SK-N-DZ (cell line): ENCODE data around the gene GPATCH4.
"Not testable (repeated sequence)": the region's sequence is repeated elsewhere in the genome, so short reads cannot be mapped to it uniquely, and the experiment has no call there.

ENCODE experiments used
- DNase-seq: peaks from one replicate; pipeline ENCODE4 v3.0.0-alpha.2; 2015; ENCODE audit warnings: low spot score

GPATCH4 gene

GRCh38 chr1:156627313-156627880 is 26.1 kb upstream of the GPATCH4 start:
- DNase-seq, result peak; percentile 72

DNA sequence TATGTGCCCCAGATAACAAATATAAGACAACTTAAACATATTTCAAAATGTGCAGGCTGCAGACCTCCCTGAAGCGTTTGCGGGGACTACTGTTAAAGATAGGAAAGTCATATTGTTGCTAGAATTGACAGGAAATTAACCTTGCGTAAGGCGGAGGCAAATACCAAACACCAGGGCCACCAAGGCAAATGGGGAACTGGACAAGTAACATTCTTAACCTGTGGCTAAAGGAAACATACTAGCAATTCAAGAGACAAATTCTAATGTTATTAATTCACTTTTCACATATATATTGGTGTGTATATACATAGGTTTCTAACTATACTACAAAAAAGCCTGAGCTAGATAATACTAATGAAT is 24.8 kb upstream of the GPATCH4 start:
- no peak for DNase-seq

DNA sequence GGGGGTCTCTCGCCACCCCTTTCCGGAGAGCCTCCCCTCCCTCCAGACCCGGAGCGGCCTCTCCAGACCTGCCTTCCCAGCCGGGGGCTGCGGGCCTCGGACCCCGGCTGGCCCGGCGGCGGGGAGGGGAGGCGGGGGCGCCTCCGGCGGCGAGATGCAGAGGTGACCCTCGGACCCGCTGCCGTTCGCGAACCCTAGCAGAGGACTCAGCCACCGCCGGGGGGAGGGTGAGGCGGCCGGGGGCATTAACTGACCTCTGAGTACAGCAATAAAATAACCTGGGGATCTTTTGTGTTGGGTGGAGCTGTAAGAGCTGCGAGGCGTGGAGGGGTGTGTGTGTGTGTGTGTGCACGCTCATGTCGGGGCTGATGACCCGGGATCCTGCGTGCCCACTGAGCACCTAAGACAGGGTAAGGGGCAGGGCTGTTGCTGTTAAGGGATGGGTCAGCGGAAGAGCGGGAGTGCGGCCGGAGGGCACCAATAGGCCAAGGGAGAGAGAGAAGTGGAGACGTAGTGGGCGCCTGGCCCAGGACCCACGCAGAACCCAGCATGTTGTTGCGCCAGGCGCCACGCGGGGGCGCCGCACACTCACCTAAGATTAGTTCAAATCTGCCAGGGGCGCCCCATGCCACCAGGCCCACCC is 24.3 kb upstream of the GPATCH4 start:
- peak; percentile 66 for DNase-seq

GRCh38 chr1:156624814-156625435 is 23.6 kb upstream of the GPATCH4 start:
- no peak for DNase-seq

- peak; percentile 82 for DNase-seq
These were observed 22.9 kb upstream of the GPATCH4 start for GRCh38 chr1:156623946-156624813.

DNA sequence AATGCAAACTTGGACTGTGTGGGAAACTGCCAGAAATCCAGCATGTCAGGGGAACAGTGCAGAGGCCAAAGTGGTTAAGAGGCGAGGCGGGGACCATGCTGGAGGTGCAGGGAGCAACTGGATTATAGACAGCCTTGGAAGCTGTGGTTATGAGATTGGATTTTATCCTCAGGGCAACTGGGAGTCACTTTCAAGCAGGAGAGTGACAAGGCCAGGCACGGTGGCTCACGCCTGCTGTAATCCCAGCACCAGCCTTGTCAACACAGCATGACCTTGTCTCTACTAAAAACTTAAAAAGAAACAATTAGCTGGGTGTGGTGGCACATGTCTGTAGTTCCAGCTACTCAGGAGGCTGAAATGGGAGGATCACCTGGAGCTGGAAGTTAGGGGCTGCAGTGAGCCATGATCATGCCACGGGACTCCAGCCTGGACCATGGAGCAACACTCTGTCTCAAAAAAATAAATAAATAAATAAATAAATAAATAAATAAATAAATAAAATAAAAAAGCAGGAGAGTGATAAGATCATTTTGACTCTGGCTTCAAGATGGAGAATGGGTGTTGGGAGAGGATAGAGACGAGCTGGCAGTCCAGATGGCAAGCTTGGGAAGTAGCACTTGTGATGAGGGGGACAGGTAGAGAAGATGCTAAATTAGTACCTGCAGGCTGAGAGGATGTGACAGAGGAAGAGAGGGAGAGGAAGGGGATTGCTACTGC is 21.5 kb upstream of the GPATCH4 start:
- DNase-seq, result no peak

DNA sequence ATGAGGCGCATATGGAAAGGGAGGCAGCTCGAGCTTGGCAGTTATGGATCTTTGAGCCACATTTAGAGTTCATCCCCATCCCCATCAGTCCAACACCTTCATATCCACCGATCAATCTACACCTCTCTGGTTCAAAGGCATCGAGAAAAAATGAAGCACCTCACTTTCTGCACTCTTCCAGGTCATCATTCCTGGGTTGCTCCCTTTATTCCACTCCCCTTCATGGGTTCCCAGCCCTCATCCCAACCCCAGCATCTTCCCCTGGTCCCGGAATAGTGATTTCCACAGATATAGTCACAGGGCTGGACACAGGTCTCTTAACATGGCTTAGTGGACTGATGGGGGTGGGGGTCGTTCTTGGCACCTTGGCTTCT is 18.3 kb upstream of the GPATCH4 start:
- DNase-seq, result no peak

DNA sequence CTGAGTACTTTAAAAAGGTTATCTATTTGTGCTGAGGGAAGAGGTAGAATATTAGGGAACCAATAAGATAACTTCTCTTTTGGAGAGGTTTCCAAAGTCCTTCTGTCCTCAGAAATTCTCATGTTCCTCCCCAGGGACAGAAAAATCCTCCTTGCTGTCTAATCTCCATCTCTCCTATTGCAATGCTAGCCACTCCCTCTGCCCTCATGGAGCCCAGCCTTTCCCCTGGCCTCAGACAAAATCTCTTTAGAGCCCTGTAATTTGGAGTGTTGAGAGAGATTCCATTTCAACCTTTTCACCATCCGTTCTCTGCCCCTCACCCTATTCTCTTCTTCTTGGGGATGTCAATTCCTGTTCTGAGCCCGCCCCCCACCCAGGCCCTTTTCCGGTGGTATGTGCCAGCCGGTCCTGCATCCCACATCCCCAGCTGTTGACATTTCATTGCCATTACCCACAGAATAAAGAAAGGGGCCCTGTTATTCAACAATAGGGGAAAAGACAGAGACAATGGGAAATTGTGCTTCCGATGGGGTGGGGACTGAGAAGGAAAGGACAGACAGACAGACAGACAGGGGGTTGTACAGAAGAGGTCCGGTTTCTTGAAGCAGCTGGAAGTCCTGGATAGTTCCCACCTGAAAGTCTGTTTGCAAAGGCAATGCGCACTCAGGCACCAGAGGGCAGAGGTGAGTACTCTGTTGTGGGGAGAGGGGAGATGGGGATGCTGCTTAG is 17.7 kb upstream of the GPATCH4 start, which contains the start of gene HAPLN2:
HAPLN2 (plus strand) TSS at position 563 of the 729 bp plus-strand sequence. CDS start 4,076 bp downstream, outside the sequence.
- peak; percentile 74 for DNase-seq

- DNase-seq, result peak; percentile 99
These were observed 15.2 kb upstream of the GPATCH4 start for GRCh38 chr1:156616463-156616862.

DNA sequence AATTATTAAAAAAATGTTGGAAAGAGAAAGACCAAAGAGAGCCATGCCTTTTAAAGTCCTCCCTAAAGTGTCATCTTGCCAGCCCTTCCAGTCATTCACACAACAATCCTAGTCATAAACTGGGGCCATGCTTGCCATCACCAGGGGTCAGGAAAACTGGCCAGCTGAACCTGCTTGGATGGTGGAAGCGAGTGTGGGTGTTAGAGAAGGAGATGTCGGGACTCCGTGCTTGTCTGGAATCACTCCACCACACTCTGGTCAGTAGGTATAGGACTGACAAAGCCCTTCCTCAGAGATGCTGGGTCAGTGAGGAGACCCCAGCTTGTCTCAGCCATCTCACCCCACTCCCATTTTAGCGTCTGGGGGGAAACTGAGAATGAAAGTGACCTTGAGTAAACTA is 14.7 kb upstream of the GPATCH4 start:
- no peak for DNase-seq

- no peak for DNase-seq
These were observed 11.4 kb upstream of the GPATCH4 start for GRCh38 chr1:156612666-156613065.

DNA sequence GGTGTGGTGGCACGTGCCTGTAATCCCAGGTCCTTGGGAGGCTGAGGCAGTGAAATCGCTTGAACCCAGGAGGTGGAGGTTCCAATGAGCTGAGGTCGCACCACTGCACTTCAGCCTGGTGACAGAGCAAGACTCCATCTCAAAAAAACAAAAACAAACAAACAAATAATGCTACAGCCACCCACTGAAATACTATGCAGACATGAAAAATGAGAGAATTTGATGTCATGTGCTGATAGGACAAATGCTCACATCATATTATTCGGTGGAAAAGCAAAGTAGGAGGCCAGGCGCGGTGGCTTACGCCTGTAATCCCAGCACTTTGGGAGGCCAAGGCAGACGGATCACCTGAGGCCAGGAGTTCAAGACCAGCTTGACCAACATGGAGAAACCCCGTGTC is 8.8 kb upstream of the GPATCH4 start:
- not testable (repeated sequence) for DNase-seq

DNA sequence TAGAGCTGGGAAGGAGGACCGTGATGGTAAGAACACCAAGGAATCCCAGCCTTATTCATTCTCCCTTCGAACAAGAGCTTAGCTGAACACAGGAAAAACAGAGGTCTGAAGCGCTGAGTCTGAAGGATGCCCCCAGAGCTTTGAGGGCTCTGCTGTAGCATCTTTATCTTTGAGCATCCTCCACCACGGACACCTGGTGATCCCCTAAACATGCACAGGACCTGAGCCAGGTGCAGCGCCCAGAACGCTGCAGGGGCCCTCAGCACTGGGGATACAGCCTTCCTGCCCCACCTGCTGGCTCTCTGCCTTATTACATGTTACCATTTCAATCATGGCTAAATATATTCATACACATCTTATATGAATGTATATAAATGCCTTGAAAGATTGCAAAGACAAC is 7.7 kb upstream of the GPATCH4 start:
- peak; percentile 64 for DNase-seq

- DNase-seq, result peak; percentile 87
These were observed 6.9 kb upstream of the GPATCH4 start for GRCh38 chr1:156608036-156608674.

DNA sequence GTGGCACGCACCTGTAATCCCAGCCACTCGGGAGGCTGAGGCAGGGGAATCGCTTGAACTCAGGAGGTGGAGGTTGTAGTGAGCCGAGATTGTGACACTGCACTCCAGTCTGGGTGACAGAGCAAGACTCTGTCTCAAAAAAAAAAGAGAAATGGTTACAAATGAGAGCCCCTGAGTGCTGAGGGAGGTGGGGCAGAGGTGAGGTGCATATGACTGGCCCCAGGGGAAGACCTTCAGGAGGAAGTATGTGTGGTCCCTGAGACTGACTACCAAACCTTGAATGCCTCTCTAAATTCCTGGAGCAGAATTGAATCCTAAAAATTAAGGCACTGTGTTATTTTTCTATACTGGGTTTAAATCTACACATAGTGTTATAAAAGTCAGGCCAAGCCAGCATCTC is 6.1 kb upstream of the GPATCH4 start:
- DNase-seq, result not testable (repeated sequence)

DNA sequence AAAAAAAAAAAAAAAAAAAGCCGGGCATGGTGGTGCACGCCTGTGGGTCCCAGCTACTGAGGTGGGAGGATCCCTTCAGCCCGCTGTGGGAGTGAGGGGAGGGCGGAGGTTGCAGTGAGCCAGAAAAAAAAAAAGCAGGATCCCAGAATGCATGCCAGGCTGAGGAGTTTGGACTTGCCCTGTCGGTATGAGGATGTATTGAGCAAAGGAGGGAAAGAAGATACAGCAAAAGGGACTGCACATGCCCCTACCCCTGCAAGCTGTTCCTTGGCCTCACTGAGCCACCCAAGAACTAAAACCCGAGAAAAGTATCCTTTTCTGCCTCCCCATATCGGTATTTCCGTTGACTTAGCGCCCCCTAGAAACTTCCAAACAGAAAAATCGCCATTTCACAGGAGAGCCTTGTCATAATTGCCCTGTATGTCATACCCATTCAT is 1.3 kb upstream of the GPATCH4 start:
- no peak for DNase-seq

GRCh38 chr1:156601892-156602291 is 613 bp upstream of the GPATCH4 start:
- DNase-seq, result no peak

DNA sequence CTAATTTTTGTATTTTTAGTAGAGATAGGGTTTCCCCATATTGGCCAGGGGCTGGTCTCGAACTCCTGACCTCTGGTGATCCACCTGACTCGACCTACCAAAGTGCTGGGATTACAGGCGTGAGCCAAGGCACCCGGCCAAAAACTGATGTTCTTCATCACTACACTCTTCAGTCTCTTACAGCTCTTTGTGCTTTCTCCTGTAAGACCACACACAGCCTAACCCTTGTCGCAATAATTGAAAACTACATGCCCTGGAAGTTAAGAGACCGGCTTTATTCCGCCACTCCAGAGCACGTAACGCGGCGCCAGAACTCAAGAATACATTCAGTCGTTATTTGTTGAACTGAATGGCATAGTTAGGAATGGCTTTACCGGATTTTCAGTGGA is 552 bp downstream of the GPATCH4 start:
- no peak for DNase-seq

- DNase-seq, result no peak
These were observed 1.5 kb downstream of the GPATCH4 start for GRCh38 chr1:156599811-156600210.

- no peak for DNase-seq
These were observed 2.4 kb downstream of the GPATCH4 start for GRCh38 chr1:156598731-156599432.
